K562 (cell line): Measurements from ENCODE around the gene ZDHHC5. TPM values are rescaled to one million over a fixed set of nuclear protein-coding genes. Genes with fewer than 3 reads are reported as not detected.

Experiments
- ATF2 ChIP-seq: sonication (generic); formaldehyde crosslinking; IDR thresholded peaks from 2 replicates; pipeline ENCODE4 v1.8.1; 2022; ENCODE audit warnings: missing genetic modification reagents
- CHCHD3 ChIP-seq: fragments of 250-450 bp; sonication (Bioruptor Pico); IDR thresholded peaks from 2 replicates; pipeline ENCODE4 v2.1.2; 2022; ENCODE audit warnings: mild to moderate bottlenecking
- ELK1 ChIP-seq: sonication (generic); formaldehyde crosslinking; IDR thresholded peaks from 2 replicates; pipeline ENCODE4 v1.8.1; 2022; ENCODE audit warnings: missing genetic modification reagents
- GTF2E2 ChIP-seq: fragments of 200-800 bp; sonication (Bioruptor generic); IDR thresholded peaks from 2 replicates; pipeline ENCODE4 v1.6.1; 2016; ENCODE audit warnings: missing genetic modification characterization, missing compliant biosample characterization
- HMBOX1 ChIP-seq: sonication (generic); IDR thresholded peaks from 2 replicates; pipeline ENCODE4 v1.6.1; 2016
- MYC ChIP-seq, 2 experiments: fragments of 250-450 bp in 1 of 2; sonication (Bioruptor Pico) in 1 of 2; IDR thresholded peaks; 2 replicates each; pipeline versions ENCODE4 v1.5.1 to v1.6.1; 2012 to 2021; ENCODE audit warnings: low read depth in 2 of 2, borderline replicate concordance in 1 of 2, improper control_type of control experiment in 1 of 2, low read length in 1 of 2, mild to moderate bottlenecking in 1 of 2, moderate library complexity in 1 of 2
- NFATC3 ChIP-seq: fragments of 450-650 bp; IDR thresholded peaks from 2 replicates; pipeline ENCODE4 v1.6.1; 2017; ENCODE audit warnings: mild to moderate bottlenecking
- NONO ChIP-seq, 2 experiments: fragments of 200-400 bp in 1 of 2; fragments of 450-650 bp in 1 of 2; formaldehyde crosslinking in 1 of 2; IDR thresholded peaks; 2 replicates each; pipeline ENCODE4 v1.6.1; 2017; ENCODE audit warnings: low read depth in 2 of 2, mild to moderate bottlenecking in 2 of 2, moderate library complexity in 2 of 2, low read length in 1 of 2
- PHF21A ChIP-seq: fragments of 450-650 bp; IDR thresholded peaks from 2 replicates; pipeline ENCODE4 v1.6.1; 2017; ENCODE audit warnings: low read depth, borderline replicate concordance
- SIX5 ChIP-seq, 2 experiments: IDR thresholded peaks; 2 replicates each; pipeline ENCODE4 v1.6.1; 2011; ENCODE audit warnings: low read length in 2 of 2, borderline replicate concordance in 1 of 2, low read depth in 1 of 2, mild to moderate bottlenecking in 1 of 2, moderate library complexity in 1 of 2; ENCODE audit not compliant: insufficient read depth in 1 of 2
- SMC3 ChIP-seq: conservative IDR thresholded peaks from 2 replicates; pipeline ENCODE4 v1.6.1; 2011; ENCODE audit warnings: low read depth, low read length, improper control_type of control experiment; ENCODE audit not compliant: insufficient read depth
- ZBTB12 ChIP-seq: fragments of 250-450 bp; sonication (Bioruptor Pico); IDR thresholded peaks from 2 replicates; pipeline ENCODE4 v1.4.0; 2020
- ZFPM2 ChIP-seq: fragments of 250-450 bp; sonication (Bioruptor Pico); IDR thresholded peaks from 2 replicates; pipeline ENCODE4 v1.5.1; 2022; ENCODE audit warnings: mild to moderate bottlenecking
- polyA plus RNA-seq, 8 experiments: library from polyadenylated mRNA; depleted of rRNA in 4 of 8; stranded (reverse) in 5 of 8; unstranded in 3 of 8; fragments of >200 nt; fragmentation: Nextera tagmentation in 2 of 8; fragmentation: Illumina TruSeq in 1 of 8; extraction: Ambion mirVana in 2 of 8; extraction: Trizol in 1 of 8; gene quantifications; 2 replicates each; pipeline versions ENCODE4 v1.2.1 to v1.2.3, GENCODE V29; 2011 to 2014; ENCODE audit warnings: inconsistent platforms in 1 of 8, missing spikeins in 1 of 8
- total RNA-seq, 7 experiments: library from RNA; depleted of rRNA in 6 of 7; stranded (reverse); fragments of >200 nt in 6 of 7; fragmentation: Illumina TruSeq in 2 of 7; extraction: Trizol in 2 of 7; gene quantifications; 2 replicates each; pipeline versions ENCODE4 v1.2.1 to v1.2.3, GENCODE V29; 2011 to 2021; ENCODE audit warnings: low replicate concordance in 1 of 7
- TF ChIP-seq, protein P1 (sequence below): sonication (generic); formaldehyde crosslinking; IDR thresholded peaks from 2 replicates; pipeline ENCODE4 v1.8.0; 2022; ENCODE audit warnings: mild to moderate bottlenecking, missing genetic modification reagents
- TF ChIP-seq, protein P2 (sequence below), 2 experiments: fragments of 450-650 bp; IDR thresholded peaks; 2 replicates each; pipeline ENCODE4 v1.6.1; 2016

ZDHHC5 gene
- total and polyA plus RNA-seq, 9 of the 15 experiments (the other 6 are each of a cell fraction or from before 2014, with no cell fraction given): 3.8 to 64.2 (median 35.9) TPM

GRCh38 chr11:57741132-57742086 lies 73.5 kb downstream of the ZDHHC5 start, which contains the start of gene SELENOH (continued):
- TF ChIP-seq, protein P1, sequence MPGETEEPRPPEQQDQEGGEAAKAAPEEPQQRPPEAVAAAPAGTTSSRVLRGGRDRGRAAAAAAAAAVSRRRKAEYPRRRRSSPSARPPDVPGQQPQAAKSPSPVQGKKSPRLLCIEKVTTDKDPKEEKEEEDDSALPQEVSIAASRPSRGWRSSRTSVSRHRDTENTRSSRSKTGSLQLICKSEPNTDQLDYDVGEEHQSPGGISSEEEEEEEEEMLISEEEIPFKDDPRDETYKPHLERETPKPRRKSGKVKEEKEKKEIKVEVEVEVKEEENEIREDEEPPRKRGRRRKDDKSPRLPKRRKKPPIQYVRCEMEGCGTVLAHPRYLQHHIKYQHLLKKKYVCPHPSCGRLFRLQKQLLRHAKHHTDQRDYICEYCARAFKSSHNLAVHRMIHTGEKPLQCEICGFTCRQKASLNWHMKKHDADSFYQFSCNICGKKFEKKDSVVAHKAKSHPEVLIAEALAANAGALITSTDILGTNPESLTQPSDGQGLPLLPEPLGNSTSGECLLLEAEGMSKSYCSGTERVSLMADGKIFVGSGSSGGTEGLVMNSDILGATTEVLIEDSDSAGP (CRISPR knock-in tag): peak; percentile 76
- peak in 1 of 2 experiments; percentile 96; a peak in 2 of 4 replicates for TF ChIP-seq NONO (IDR thresholded peaks at IDR 0.05; ENCODE audit: low read depth in 2 of 2, low read length in 1 of 2)
- no peak; the same call in 1 of the 2 replicates for TF ChIP-seq CHCHD3
- TF ChIP-seq ELK1 (CRISPR knock-in tag): no peak
- peak; percentile 63 to 78; a peak in 3 of 4 replicates for TF ChIP-seq SIX5 (IDR thresholded peaks at IDR 0.05; ENCODE audit: borderline replicate concordance in 1 of 2, insufficient read depth in 1 of 2, low read depth in 1 of 2, low read length in 2 of 2)
- TF ChIP-seq ZFPM2 (CRISPR knock-in tag): 0 out of 2 replicates have a peak, but pooled peaks have one; percentile 72
- peak; percentile 81 for TF ChIP-seq HMBOX1
- TF ChIP-seq ATF2 (CRISPR knock-in tag): no peak
- peak; percentile 92 for TF ChIP-seq GTF2E2 (tag)
- TF ChIP-seq, protein P2, sequence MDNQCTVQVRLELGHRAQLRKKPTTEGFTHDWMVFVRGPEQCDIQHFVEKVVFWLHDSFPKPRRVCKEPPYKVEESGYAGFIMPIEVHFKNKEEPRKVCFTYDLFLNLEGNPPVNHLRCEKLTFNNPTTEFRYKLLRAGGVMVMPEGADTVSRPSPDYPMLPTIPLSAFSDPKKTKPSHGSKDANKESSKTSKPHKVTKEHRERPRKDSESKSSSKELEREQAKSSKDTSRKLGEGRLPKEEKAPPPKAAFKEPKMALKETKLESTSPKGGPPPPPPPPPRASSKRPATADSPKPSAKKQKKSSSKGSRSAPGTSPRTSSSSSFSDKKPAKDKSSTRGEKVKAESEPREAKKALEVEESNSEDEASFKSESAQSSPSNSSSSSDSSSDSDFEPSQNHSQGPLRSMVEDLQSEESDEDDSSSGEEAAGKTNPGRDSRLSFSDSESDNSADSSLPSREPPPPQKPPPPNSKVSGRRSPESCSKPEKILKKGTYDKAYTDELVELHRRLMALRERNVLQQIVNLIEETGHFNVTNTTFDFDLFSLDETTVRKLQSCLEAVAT (IDR thresholded peaks at IDR 0.05): peak; percentile 56 to 61; a peak in 2 of 4 replicates
- peak; percentile 7; the same call in 1 of the 2 replicates for TF ChIP-seq SMC3
- TF ChIP-seq NFATC3: no peak
- TF ChIP-seq MYC (IDR thresholded peaks at IDR 0.05; ENCODE audit: low read depth, low read length): peak; percentile 99
- peak; percentile 96 for TF ChIP-seq MYC (CRISPR knock-in tag; IDR thresholded peaks at IDR 0.05; ENCODE audit: borderline replicate concordance, low read depth)
- TF ChIP-seq PHF21A: no peak
- no peak for TF ChIP-seq ZBTB12 (CRISPR knock-in tag)
